GM12874 (cell line): Measurements from ENCODE around the gene RNU4-1.

ENCODE experiments used
- CTCF ChIP-seq: IDR thresholded peaks from 2 replicates; pipeline ENCODE4 v1.5.1; 2011; ENCODE audit warnings: low read depth, mild to moderate bottlenecking, control low read depth, low read length, moderate library complexity; ENCODE audit not compliant: insufficient read depth

Gene RNU4-1

GRCh38 chr12:120316798-120317223 lies 23.8 kb upstream of the RNU4-1 start:
- no peak for TF ChIP-seq CTCF

- TF ChIP-seq CTCF, result peak; percentile 33
These were observed 21.2 kb upstream of the RNU4-1 start for GRCh38 chr12:120314220-120314619.

GRCh38 chr12:120301962-120302815 lies 9.2 kb upstream of the RNU4-1 start, which contains the start of gene SIRT4:
SIRT4 (plus strand) TSS chr12:120302321; CDS start chr12:120303562, 1,241 bp downstream.
- TF ChIP-seq CTCF, result peak; percentile 72

- TF ChIP-seq CTCF, result no peak
These were observed 701 bp downstream of the RNU4-1 start for GRCh38 chr12:120292411-120292660.

GRCh38 chr12:120290609-120291305 lies 2.3 kb downstream of the RNU4-1 start:
- TF ChIP-seq CTCF, result no peak

- no peak for TF ChIP-seq CTCF
These were observed 5.5 kb downstream of the RNU4-1 start for GRCh38 chr12:120287491-120287890.

GRCh38 chr12:120286768-120287490 lies 6.1 kb downstream of the RNU4-1 start:
- TF ChIP-seq CTCF, result no peak
